IMR-90 (cell line): ENCODE measurements around the gene RYR1. TPM values are rescaled to one million over a fixed set of nuclear protein-coding genes. Genes with fewer than 3 reads are reported as not detected.

Experiments used
- ATAC-seq: fragments of 200-7000 bp; cut with Tn5 transposase; 2 replicates; pipeline ENCODE4 v1.9.1; 2020; ENCODE audit warnings: low read depth, mild to moderate bottlenecking, moderate library complexity
- BruUV-seq: library from RNA; stranded (reverse); fragments of 400-500 nt; replicated peaks from 2 replicates; lab custom pipeline; 2021; lab: Mats Ljungman, UMichigan
- CTCF ChIA-PET: fragments of 300-600 bp; formaldehyde crosslinking; extraction: SDS; loops from one replicate; lab custom pipeline; 2021; ENCODE audit warnings: antibody characterized with exemption; lab: Yijun Ruan, JAX
- POLR2A ChIA-PET: fragments of 300-600 bp; sonication (Branson Sonifier 250); formaldehyde crosslinking; loops from one replicate; lab custom pipeline; 2022; ENCODE audit warnings: antibody characterized with exemption; ENCODE audit not compliant: unreplicated experiment; lab: Charles Lee
- DNase-seq: peaks from one replicate; pipeline ENCODE4 v3.0.0; 2013
- H2AFZ ChIP-seq: replicated peaks from 2 replicates; pipeline ENCODE3; 2013; ENCODE audit warnings: low read length, mild to moderate bottlenecking; ENCODE audit not compliant: poor library complexity
- H2AK5ac ChIP-seq: 2 replicates; pipeline ENCODE4 v1.6.1; 2013; ENCODE audit warnings: low read depth, low read length, inconsistent platforms
- H2AK9ac ChIP-seq: replicated peaks from 2 replicates; pipeline ENCODE3; 2013; ENCODE audit warnings: mild to moderate bottlenecking, low read depth, low read length, moderate library complexity; ENCODE audit not compliant: poor library complexity
- H2BK120ac ChIP-seq: 2 replicates; pipeline ENCODE4 v1.6.1; 2013; ENCODE audit warnings: low read depth, low read length, inconsistent platforms
- H2BK15ac ChIP-seq: 3 replicates; pipeline ENCODE4 v1.6.1; 2013; ENCODE audit warnings: low read depth, low read length, inconsistent platforms
- H2BK20ac ChIP-seq: 2 replicates; pipeline ENCODE4 v1.6.1; 2013; ENCODE audit warnings: low read depth, mild to moderate bottlenecking, inconsistent platforms, low read length, moderate library complexity
- H2BK5ac ChIP-seq: 2 replicates; pipeline ENCODE4 v1.6.1; 2013; ENCODE audit warnings: mild to moderate bottlenecking, low read depth, low read length, inconsistent platforms; ENCODE audit not compliant: poor library complexity, severe bottlenecking
- H3K14ac ChIP-seq: replicated peaks from 2 replicates; pipeline ENCODE4 v1.6.1; 2013; ENCODE audit warnings: low read depth, low read length, inconsistent platforms
- H3K18ac ChIP-seq: 2 replicates; pipeline ENCODE4 v1.6.1; 2013; ENCODE audit warnings: low read depth, low read length, control low read depth
- H3K23ac ChIP-seq: 2 replicates; pipeline ENCODE4 v1.6.1; 2013; ENCODE audit warnings: low read depth, low read length, inconsistent platforms
- H3K27ac ChIP-seq: 2 replicates; pipeline ENCODE4 v1.5.1; 2013; ENCODE audit warnings: mild to moderate bottlenecking, control low read depth, low read length; ENCODE audit not compliant: insufficient read depth
- H3K27me3 ChIP-seq: 2 replicates; pipeline ENCODE4 v1.6.1; 2013; ENCODE audit warnings: low read length; ENCODE audit not compliant: control insufficient read depth, insufficient read depth
- H3K36me3 ChIP-seq: 2 replicates; pipeline ENCODE4 v1.6.1; 2013; ENCODE audit warnings: low read length, mixed read lengths; ENCODE audit not compliant: control insufficient read depth, insufficient read depth
- H3K4ac ChIP-seq: 2 replicates; pipeline ENCODE4 v1.6.1; 2013; ENCODE audit warnings: low read depth, low read length, inconsistent platforms
- H3K4me1 ChIP-seq: 2 replicates; pipeline ENCODE4 v1.6.1; 2013; ENCODE audit warnings: low read length, mixed read lengths; ENCODE audit not compliant: control insufficient read depth, insufficient read depth
- H3K4me2 ChIP-seq: 2 replicates; pipeline ENCODE4 v1.6.1; 2013; ENCODE audit warnings: low read depth, mild to moderate bottlenecking, control low read depth, low read length, moderate library complexity
- H3K4me3 ChIP-seq: 2 replicates; pipeline ENCODE4 v1.5.1; 2013; ENCODE audit warnings: low read depth, mild to moderate bottlenecking, control low read depth, low read length, moderate library complexity; ENCODE audit not compliant: insufficient read depth
- H3K56ac ChIP-seq: 2 replicates; pipeline ENCODE4 v1.6.1; 2013; ENCODE audit warnings: low read length, inconsistent platforms; ENCODE audit not compliant: insufficient read depth; ENCODE audit errors: extremely low read depth
- H3K79me1 ChIP-seq, 2 experiments: 2 replicates each; pipeline ENCODE4 v1.6.1; 2013; ENCODE audit warnings: low read length in 2 of 2, inconsistent platforms in 1 of 2, low read depth in 1 of 2
- H3K9ac ChIP-seq: 2 replicates; pipeline ENCODE4 v1.6.1; 2013; ENCODE audit warnings: low read depth, low read length, control low read depth
- H3K9me1 ChIP-seq: 2 replicates; pipeline ENCODE4 v1.6.1; 2013; ENCODE audit warnings: low read length, inconsistent platforms; ENCODE audit not compliant: insufficient read depth
- H3K9me3 ChIP-seq: 2 replicates; pipeline ENCODE4 v1.6.1; 2013; ENCODE audit warnings: low read length; ENCODE audit not compliant: control insufficient read depth, insufficient read depth
- H4K20me1 ChIP-seq: 2 replicates; pipeline ENCODE4 v1.6.1; 2013; ENCODE audit warnings: low read length, inconsistent platforms; ENCODE audit not compliant: insufficient read depth
- H4K5ac ChIP-seq: 2 replicates; pipeline ENCODE4 v1.6.1; 2013; ENCODE audit warnings: mild to moderate bottlenecking, low read depth, low read length, control low read depth
- H4K8ac ChIP-seq, 2 experiments: 2 replicates each; pipeline ENCODE4 v1.6.1; 2013; ENCODE audit warnings: low read depth in 2 of 2, low read length in 2 of 2, control low read depth in 1 of 2, inconsistent platforms in 1 of 2
- H4K91ac ChIP-seq: 2 replicates; pipeline ENCODE4 v1.6.1; 2013; ENCODE audit warnings: low read depth, low read length, inconsistent platforms; ENCODE audit not compliant: insufficient read depth
- CEBPB ChIP-seq: IDR thresholded peaks from 2 replicates; pipeline ENCODE4 v1.6.1; 2012; ENCODE audit warnings: low read depth, low read length, improper control_type of control experiment
- MXI1 ChIP-seq: IDR thresholded peaks from 2 replicates; pipeline ENCODE4 v1.6.1; 2012; ENCODE audit warnings: low read depth, mild to moderate bottlenecking, low read length, moderate library complexity, borderline replicate concordance
- WGBS, 2 experiments: methylation state at CpG; one replicate each; pipeline versions ENCODE4 v1.1.5 to v1.1.7; 2013; ENCODE audit warnings: missing lambda C conversion rate in 2 of 2; ENCODE audit not compliant: insufficient read length in 1 of 2; ENCODE audit errors: extremely low coverage in 2 of 2; 5-methylcytosine and 5-hydroxymethylcytosine counted together
- dilution Hi-C: fragments of 300-500 bp; cut with HindIII; formaldehyde crosslinking; loops from one replicate; pipeline ENCODE4 v1.14.3; 2018; ENCODE audit warnings: low sequenced_read_pairs; ENCODE audit not compliant: unreplicated experiment
- in situ Hi-C: fragments of 300-500 bp; cut with MboI; formaldehyde crosslinking; loops from 3 replicates; pipeline ENCODE4 v1.14.3; 2019; ENCODE audit warnings: low sequenced_read_pairs, inconsistent platforms, mixed read lengths
- intact Hi-C: fragments of 100-400 bp; cut with micrococcal nuclease; formaldehyde crosslinking; loops from 2 replicates; pipeline ENCODE4 v1.10.0; 2022
- polyA plus RNA-seq, 3 experiments: library from polyadenylated mRNA; depleted of rRNA; stranded (reverse); fragments of >200 nt; gene quantifications; 2 replicates each; pipeline ENCODE4 v1.2.3, GENCODE V29; 2012; ENCODE audit warnings: low replicate concordance in 1 of 3
- total RNA-seq: library from RNA; depleted of rRNA; stranded (reverse); fragments of >200 nt; gene quantifications from 2 replicates; pipeline ENCODE4 v1.2.3, GENCODE V29; 2012

RYR1 gene
- total and polyA plus RNA-seq, 2 of the 4 experiments (the other 2 are of a cell fraction), result not detected

DNA sequence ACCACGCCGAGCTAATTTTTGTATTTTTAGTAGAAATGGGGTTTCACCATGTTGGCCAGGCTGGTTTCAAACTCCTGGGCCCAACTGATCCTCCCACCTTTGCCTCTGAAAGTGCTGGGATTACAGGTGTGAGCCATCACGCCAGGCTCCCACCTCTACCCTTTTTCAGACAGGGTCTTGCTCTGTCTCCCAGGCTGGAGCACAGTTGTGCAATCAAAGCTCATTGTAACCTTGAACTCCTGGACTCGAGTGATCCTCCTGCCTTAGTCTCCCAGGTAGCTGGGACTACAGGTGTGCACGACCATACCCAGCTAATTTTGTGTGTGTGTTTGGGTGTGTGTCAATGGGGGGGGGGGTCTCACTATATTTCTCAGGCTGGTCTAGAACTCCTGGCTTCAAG is 9.2 kb upstream of the RYR1 start:
- BruUV-seq, result no TSS peak
- H3K4me1 ChIP-seq, result no peaks in the 10 kb centered on the region
- no peak overlapping the region for H3K14ac ChIP-seq
- H3K18ac ChIP-seq, result no peak overlapping the region
- H2BK20ac ChIP-seq, result no peak overlapping the region
- H3K4me2 ChIP-seq, result no peak overlapping the region
- dilution Hi-C loops, result no loop called here
- H2BK120ac ChIP-seq, result no peak overlapping the region
- H2AK9ac ChIP-seq, result no peak overlapping the region
- intact Hi-C loops, result no loop called here
- no peaks in the 10 kb centered on the region for H3K79me1 ChIP-seq
- no peaks in the 10 kb centered on the region for H4K20me1 ChIP-seq
- H2BK15ac ChIP-seq, result no peak overlapping the region
- H4K91ac ChIP-seq, result no peak overlapping the region
- no peaks in the 10 kb centered on the region for H3K9me3 ChIP-seq
- no peak overlapping the region for H3K56ac ChIP-seq
- H2BK5ac ChIP-seq, result no peak overlapping the region
- no peak overlapping the region for H3K4ac ChIP-seq
- H3K27me3 ChIP-seq, result peaks cover 34% of the 10 kb centered on the region
- H2AFZ ChIP-seq, result no peak overlapping the region
- CTCF ChIA-PET, result interaction anchor here (0.7 kb wide), 1 partner anchor 22 kb away, joined by 5 read pairs; the partner anchor contains the start of gene FAM98C
- no peak overlapping the region for H4K8ac ChIP-seq
- H3K27ac ChIP-seq, result no peak overlapping the region
- no peak overlapping the region for H3K23ac ChIP-seq
- no peak overlapping the region for H3K4me3 ChIP-seq
- H2AK5ac ChIP-seq, result no peak overlapping the region
- POLR2A ChIA-PET, result no interaction called here
- ATAC-seq, result no peak
- TF ChIP-seq MXI1, result no peak
- 0 out of 2 replicates have a peak, but pooled peaks have one; percentile 4 for TF ChIP-seq CEBPB
- no peaks in the 10 kb centered on the region for H3K9me1 ChIP-seq
- H3K9ac ChIP-seq, result no peak overlapping the region
- in situ Hi-C loops, result loop anchor here (25.0 kb wide), 1 partner anchor 513 kb away; the partner anchor contains the start of genes MRPS12 and SARS2
- no CpG with 5 or more reads among the region's 5 CpGs for WGBS, 2 experiments
- no peak for DNase-seq
- H3K36me3 ChIP-seq, result no peaks in the 10 kb centered on the region
- no peak overlapping the region for H4K5ac ChIP-seq
